ENCODE data around the gene CFAP97D1.

Gene CFAP97D1

GRCh38 chr17:43780135-43780534, at the start of gene CFAP97D1:
Gene CFAP97D1, plus strand, starts transcription at chr17:43780435. Its CDS starts 28 bp downstream, at chr17:43780463.
- DNase-seq, result no peak

- DNase-seq, result no peak
Observed at GRCh38 chr17:43732958-43733357, 47.3 kb upstream of the CFAP97D1 start.

GRCh38 chr17:43733956-43734355, 46.3 kb upstream of the CFAP97D1 start:
- no peak for DNase-seq

DNA sequence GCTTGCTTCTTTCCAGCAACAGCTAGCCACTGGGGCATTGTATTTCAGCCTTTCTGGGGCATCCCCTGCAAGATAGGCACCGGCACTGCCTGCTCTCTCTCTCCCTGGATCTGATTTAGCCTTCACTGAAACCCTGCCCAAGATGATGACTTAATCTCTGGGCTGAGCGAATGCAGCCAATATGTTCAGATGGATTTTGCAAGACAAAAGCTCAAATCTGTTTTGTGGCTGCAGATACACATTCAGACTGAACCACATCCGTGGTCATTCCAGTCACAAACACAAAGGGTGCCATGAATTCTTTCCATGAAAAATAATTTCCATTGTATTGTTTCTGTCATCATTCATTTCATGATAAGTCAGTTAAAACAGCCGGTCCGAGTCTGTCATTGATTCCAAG, 45.9 kb upstream of the CFAP97D1 start:
- no peak for DNase-seq

DNA sequence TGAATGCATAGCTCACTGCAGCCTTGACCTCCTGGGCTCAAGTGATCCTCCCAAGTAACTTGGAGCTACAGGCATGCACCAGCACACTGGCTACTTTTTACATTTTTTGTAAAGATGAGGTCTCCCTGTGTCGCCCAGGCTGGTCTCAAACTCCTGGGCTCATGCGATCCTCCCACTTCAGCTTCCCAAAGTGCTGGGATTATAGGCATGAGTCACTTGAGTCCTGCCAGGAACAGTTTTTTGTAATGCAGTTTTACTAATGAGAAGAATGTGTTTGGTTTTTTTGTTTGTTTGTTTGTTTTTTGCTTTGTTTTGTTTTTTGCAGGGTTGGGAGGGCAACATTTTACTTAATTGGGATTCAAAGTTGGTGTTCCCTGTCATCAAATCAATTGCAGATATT, 43.8 kb upstream of the CFAP97D1 start:
- DNase-seq, result no peak

GRCh38 chr17:43737722-43738121, 42.5 kb upstream of the CFAP97D1 start:
- DNase-seq, result no peak

GRCh38 chr17:43740541-43740940, 39.7 kb upstream of the CFAP97D1 start:
- no peak for DNase-seq

DNA sequence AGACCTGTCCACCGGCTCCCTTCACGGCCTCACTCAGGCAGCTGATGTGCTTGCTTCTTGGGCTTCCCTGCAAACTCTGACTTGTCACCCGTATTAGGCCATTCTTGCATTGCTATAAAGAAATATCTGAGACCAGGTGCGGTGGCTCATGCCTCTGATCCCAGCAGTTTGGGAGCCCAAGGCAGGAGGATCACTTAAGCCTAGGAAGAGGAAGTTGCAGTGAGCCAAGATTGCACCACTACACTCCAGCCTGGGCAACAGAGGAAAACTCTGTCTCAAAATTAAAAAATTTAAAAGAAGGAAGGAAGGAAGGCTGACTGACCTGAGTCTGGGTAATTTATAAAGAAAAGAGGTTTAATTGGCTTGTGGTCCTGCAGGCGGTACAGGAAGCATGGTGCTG, 38.6 kb upstream of the CFAP97D1 start:
- no peak for DNase-seq

DNA sequence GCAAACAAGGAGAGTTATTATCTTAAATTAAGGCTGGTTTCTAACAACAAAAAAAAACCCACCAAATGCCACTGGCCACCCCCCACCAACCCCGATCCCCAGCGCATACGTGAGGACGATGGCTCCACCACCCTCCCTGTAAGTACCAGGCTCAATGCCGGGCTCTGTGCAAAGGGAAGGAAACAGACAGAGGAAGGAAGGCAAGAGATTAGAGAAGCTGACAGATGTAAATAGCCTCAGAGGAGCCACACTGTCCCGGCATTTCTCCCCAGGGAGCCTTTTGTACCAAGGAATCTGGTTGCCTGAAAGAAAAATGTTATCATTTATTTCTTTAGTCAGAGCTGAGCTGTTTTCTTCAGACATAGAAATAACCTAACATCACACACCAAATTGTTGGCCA, 34.7 kb upstream of the CFAP97D1 start:
- no peak for DNase-seq

DNA sequence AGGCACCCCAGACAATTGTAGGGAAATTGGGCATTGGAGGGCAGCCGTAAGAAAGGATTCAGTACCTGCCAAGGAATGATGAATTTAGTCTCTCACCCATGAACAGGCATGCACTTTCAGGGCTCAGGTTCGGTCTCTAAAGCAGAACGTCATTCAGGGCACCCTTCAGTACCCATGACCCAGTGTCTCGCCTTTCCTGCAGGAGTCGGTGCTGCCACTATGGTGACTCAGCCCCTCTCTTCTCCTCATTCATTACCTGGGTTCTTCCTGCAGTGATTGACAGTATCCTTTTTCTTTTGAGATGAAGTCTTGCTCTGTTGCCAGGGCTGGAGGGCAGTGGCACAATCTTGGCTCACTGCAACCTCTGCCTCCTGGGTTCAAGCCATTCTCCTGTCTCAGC, 30.1 kb upstream of the CFAP97D1 start:
- no peak for DNase-seq

DNA sequence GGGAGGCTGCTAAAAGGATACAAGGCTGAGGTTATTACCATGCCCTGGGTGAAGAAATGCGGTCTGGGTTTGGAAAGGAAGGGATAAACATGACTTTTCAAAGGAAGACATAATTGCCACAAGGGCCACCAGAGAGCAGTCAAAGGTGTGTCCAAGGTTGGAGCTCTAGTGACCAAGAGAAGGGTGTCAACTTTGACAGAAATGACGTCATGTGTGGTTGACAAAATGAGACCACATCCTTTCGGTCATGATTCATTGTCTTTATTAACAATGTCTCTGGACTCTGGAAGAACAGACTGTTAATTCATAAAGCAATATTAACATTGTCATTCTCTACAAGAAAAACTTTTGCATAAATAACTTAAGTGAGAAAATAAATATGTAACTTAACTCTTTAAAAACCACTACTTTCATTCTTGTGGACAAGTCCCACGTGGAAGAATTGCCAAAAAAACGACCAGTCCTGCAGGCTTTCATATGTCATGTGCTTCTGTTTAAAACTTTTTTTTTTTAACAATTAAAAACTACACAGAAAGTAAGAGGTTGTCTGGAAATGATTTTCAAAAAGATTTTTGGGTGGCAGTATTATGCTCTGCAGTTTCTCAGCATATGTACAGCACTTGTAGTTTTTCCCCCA, 26.6 kb upstream of the CFAP97D1 start:
- peak; percentile 26 for DNase-seq

- DNase-seq, result no peak
Observed at GRCh38 chr17:43754947-43755346, 25.3 kb upstream of the CFAP97D1 start.

DNA sequence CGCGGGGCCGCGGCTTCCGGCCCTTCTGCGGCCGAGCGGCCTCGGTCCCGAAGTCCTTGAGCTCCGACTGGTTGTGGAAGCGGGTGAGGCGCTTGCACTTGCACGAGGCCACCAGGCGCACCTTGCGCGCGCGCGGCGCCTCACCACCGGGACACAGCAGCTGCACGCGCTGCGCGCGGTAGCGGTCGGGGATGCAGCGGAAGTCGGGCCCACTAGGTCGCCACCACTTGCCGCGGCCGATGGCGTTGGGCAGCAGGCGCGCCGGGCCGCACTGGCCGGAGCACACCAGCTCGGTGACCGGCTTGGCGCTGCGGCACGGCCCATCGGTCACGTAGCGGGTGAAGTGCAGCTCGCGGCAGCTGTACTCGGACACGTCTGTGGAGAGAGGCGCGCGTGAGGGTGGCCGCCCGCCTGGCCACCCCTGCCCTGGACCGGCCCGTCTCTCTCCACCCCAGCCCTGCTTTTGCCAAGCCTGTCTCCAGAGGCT, 24.8 kb upstream of the CFAP97D1 start:
- DNase-seq, result no peak

DNA sequence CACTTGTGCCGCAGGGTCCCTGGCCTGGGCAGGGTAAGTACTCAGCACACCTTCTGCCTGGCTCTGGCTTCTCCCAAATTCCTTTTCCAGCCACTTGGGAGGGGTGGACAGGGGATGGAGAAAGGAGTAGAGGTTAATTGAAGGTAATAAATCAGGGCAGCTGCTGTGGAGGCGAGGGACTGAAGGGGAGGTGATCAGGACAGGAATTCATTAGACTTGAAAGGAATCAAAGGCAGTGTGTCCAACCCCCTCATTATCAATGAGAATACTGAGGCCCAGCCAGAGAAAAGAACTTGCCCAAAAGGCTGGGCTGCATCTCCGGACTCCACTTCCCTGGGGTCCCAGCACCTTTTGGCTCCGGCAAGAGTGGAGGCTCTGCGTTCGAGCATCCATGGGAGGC, 24.0 kb upstream of the CFAP97D1 start:
- no peak for DNase-seq

DNA sequence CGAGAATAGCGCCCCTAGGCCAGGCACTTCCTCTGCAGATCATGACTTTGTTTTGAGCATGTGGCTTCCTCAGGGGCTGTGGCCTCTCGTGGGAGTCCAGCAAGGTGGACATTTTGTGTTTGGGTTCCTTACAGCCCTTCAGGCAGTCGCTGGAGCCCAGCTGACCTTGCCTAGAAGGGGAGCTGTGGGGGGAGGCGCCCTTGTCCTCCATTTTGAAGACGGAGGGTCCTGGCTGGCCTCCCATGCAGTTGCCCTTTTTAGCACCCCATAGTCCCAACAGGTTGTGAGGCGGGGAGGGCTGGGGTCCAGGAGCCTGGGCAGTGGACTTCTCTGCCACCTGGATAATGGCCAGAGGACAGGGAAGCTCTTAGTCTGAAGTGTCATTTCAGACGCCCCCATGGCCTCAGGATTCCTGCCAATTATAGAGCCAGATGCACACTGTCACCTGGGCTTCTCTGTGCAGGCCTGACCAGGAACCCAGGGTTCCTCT, 23.0 kb upstream of the CFAP97D1 start:
- DNase-seq, result no peak

DNA sequence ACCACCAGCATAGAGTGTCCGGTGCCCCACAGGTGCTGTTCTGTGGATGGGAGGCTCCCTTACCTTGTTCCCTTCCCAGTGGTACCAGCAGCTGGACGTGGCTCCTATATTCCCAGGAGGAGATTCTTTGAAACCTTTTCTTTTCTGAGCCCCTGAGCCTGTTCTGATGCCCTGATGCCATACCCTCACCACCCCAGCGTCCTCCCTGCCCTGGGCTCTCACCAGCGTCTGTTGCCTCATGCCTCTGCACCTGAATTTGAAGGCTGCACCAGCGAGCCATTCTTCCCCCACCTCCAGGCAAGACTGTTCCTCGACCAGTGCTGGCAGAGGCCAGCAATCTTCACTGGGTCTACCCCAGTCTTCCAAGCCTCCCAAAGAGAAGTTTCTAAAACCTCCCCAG, 22.1 kb upstream of the CFAP97D1 start:
- DNase-seq, result no peak

- DNase-seq, result no peak
Observed at GRCh38 chr17:43758497-43759174, 21.6 kb upstream of the CFAP97D1 start, which contains the start of gene SOST. Gene SOST, minus strand, starts transcription at chr17:43758791. Its CDS starts 50 bp downstream, at chr17:43758741.

DNA sequence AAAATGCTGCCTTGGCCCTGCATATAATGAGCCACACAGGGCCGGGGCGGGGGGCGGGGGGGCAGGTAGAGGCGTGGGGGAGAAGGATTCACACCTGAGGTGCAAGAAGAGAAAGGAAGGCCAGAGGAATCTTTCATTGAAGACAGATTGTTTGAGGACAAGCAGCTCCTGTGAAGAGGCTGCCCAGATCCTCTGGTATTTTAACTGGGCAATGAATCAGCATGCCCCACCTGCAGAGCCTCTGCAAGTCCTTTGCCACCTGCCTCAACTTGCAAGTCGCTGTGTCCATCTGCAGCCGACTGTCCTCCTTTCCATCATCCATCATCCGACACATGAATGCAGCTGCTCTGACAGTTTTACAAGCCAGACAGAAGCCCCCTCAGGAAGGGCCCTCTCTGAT, 20.4 kb upstream of the CFAP97D1 start:
- DNase-seq, result no peak

- DNase-seq, result peak; percentile 80
Observed at GRCh38 chr17:43760254-43760852, 19.9 kb upstream of the CFAP97D1 start.

- peak; percentile 34 for DNase-seq
Observed at GRCh38 chr17:43766413-43767052, 13.7 kb upstream of the CFAP97D1 start.

- no peak for DNase-seq
Observed at GRCh38 chr17:43767053-43767712, 13.1 kb upstream of the CFAP97D1 start.

- DNase-seq, result no peak
Observed at GRCh38 chr17:43767713-43768059, 12.5 kb upstream of the CFAP97D1 start.

DNA sequence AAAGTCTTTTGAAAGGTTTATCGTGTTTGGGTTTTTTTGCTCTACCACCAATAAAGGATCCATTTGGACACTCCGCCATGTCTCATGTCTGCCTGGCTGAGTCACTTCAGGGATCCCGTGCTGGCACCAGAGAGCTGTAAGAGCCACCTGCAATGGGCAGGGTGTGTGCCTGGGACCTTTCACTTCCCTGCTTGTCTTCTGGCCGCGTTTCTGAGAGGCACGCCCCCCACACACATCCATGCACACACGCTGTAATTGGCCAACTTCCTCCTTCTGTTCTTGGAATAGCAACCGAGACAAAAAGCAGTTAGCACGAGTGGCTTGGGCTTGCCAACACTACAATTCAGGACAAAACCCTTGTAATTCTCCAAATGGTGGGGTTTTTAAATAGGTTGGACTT, 11.9 kb upstream of the CFAP97D1 start:
- DNase-seq, result peak; percentile 19

Measured in CD4-positive, alpha-beta T cell treated with Interleukin-4 for 4 hours (primary cell).